Right cardiac atrium (tissue), 5 donors: ENCODE results near the gene CLIC3. TPM values are rescaled to one million over a fixed set of nuclear protein-coding genes. Genes with fewer than 3 reads are reported as not detected.

Source experiments
- ATAC-seq, 2 donors: fragments of 200-7000 bp; cut with Tn5 transposase; one replicate each; pipeline versions ENCODE4 v1.8.0 to v1.9.1; 2020; ENCODE audit warnings: moderate library complexity in 2 of 2, mild to moderate bottlenecking in 1 of 2
- DNase-seq, 3 donors: peaks; one replicate each; pipeline ENCODE4 v3.0.0-alpha.2; 2020
- H3K27ac ChIP-seq: one replicate; pipeline ENCODE4 v1.5.1; 2013; ENCODE audit warnings: mild to moderate bottlenecking, low read length, control low read depth, moderate library complexity
- H3K27me3 ChIP-seq: one replicate; pipeline ENCODE4 v1.6.1; 2013; ENCODE audit not compliant: control insufficient read depth, insufficient read depth
- H3K4me1 ChIP-seq: one replicate; pipeline ENCODE4 v1.6.1; 2013; ENCODE audit warnings: low read length; ENCODE audit not compliant: control insufficient read depth, insufficient read depth
- H3K4me3 ChIP-seq: one replicate; pipeline ENCODE4 v1.5.1; 2013; ENCODE audit warnings: low read length, control low read depth
- H3K9me3 ChIP-seq: one replicate; pipeline ENCODE4 v1.6.1; 2013; ENCODE audit warnings: low read length; ENCODE audit not compliant: control insufficient read depth
- WGBS: extraction: QIAGEN DNeasy Blood & Tissue Kit; methylation state at CpG from one replicate; pipeline ENCODE4 v1.1.7; 2013; 5-methylcytosine and 5-hydroxymethylcytosine counted together
- intact Hi-C, 4 donors: fragments of 100-400 bp; cut with DNase I; formaldehyde crosslinking; loops; one replicate each; pipeline versions ENCODE4 v1.11.0 to v1.14.0; 2022 to 2023
- polyA plus RNA-seq: library from polyadenylated mRNA; stranded (reverse); fragments of 200-250 nt; gene quantifications from one replicate; pipeline ENCODE4 v1.2.3, GENCODE V29; 2013
- total RNA-seq, 4 donors: library from RNA; stranded (reverse); fragmentation: NEBNext Ultra II Directional; extraction: Animal tissue kit (Norgen Biotek cat#: 25700); gene quantifications; one replicate each; pipeline ENCODE4 v1.2.1, GENCODE V29; 2021
- donor health status: healthy with polysubstance abuse.
- donor health status: DM: no; HTN: yes; CAD: no.
- donor health status: DM: no; HTN: no; CAD: no.
- donor health status: DM: no; HTN: yes; CAD: no; lungs with severe emphysema.
- donor health status: DM: yes; HTN: yes; CAD: no.

The CLIC3 gene
- total and polyA plus RNA-seq, 5 donors = 2.8 to 6.2 (median 4.9) TPM

GRCh38 chr9:136961279-136962065 is 34.9 kb downstream of the CLIC3 start:
- 59% methylated on average over 23 of the region's 23 CpGs for WGBS
- ATAC-seq (peak; percentile 89 to 90), DNase-seq (peak; percentile 83 to 92 (median 92))
- no peaks in the 10 kb centered on the region for H3K27me3 ChIP-seq
- H3K4me1 ChIP-seq = no peaks in the 10 kb centered on the region
- H3K9me3 ChIP-seq = no peaks in the 10 kb centered on the region
- H3K27ac ChIP-seq = no peak overlapping the region
- intact Hi-C loops = no loop called here
- H3K4me3 ChIP-seq = no peak overlapping the region

GRCh38 chr9:136960938-136961275 is 35.5 kb downstream of the CLIC3 start:
- Histone ChIP-seq H3K27ac (no peak overlapping the region), H3K27me3 (no peaks in the 10 kb centered on the region), H3K9me3 (no peaks in the 10 kb centered on the region), H3K4me1 (no peaks in the 10 kb centered on the region), H3K4me3 (no peak overlapping the region)
- ATAC-seq (no peak), DNase-seq (no peak)
- WGBS = 80% methylated on average over 15 of the region's 15 CpGs
- intact Hi-C loops = no loop called here

- no peak for ATAC-seq
- H3K27me3 ChIP-seq = no peaks in the 10 kb centered on the region
- H3K9me3 ChIP-seq = no peaks in the 10 kb centered on the region
- H3K4me1 ChIP-seq = no peaks in the 10 kb centered on the region
- intact Hi-C loops = no loop called here
- no peak overlapping the region for H3K27ac ChIP-seq
- no peak for DNase-seq
- WGBS = 82% methylated on average over 19 of the region's 19 CpGs
- no peak overlapping the region for H3K4me3 ChIP-seq
Observed at GRCh38 chr9:136960212-136960937, 36.0 kb downstream of the CLIC3 start.

- no peaks in the 10 kb centered on the region for H3K27me3 ChIP-seq
- no peak overlapping the region for H3K4me3 ChIP-seq
- H3K27ac ChIP-seq = no peak overlapping the region
- WGBS = 87% methylated on average over 28 of the region's 28 CpGs
- peak in 2 of 3 donors; percentile 23 to 58 for DNase-seq
- intact Hi-C loops = no loop called here
- no peaks in the 10 kb centered on the region for H3K9me3 ChIP-seq
- H3K4me1 ChIP-seq = no peaks in the 10 kb centered on the region
- ATAC-seq = no peak
Observed at GRCh38 chr9:136958898-136959850, 37.2 kb downstream of the CLIC3 start.

GRCh38 chr9:136958473-136958872 is 37.9 kb downstream of the CLIC3 start:
- Histone ChIP-seq H3K4me3 (no peak overlapping the region), H3K9me3 (no peaks in the 10 kb centered on the region), H3K27ac (no peak overlapping the region), H3K27me3 (no peaks in the 10 kb centered on the region), H3K4me1 (no peaks in the 10 kb centered on the region)
- peak in 1 of 3 donors; percentile 36 for DNase-seq
- no peak for ATAC-seq
- WGBS = 97% methylated on average over 7 of the region's 7 CpGs
- intact Hi-C loops = no loop called here

GRCh38 chr9:136957901-136958300 is 38.5 kb downstream of the CLIC3 start:
- Histone ChIP-seq H3K4me1 (no peaks in the 10 kb centered on the region), H3K4me3 (no peak overlapping the region)
- 90% methylated on average over 6 of the region's 6 CpGs for WGBS

GRCh38 chr9:136957461-136957860 is 38.9 kb downstream of the CLIC3 start:
- H3K27ac ChIP-seq = no peak overlapping the region
- DNase-seq (no peak), ATAC-seq (no peak)
- intact Hi-C loops = no loop called here
- 100% methylated on average over 1 of the region's 1 CpG for WGBS
- no peaks in the 10 kb centered on the region for H3K27me3 ChIP-seq
- H3K4me1 ChIP-seq = no peaks in the 10 kb centered on the region
- H3K4me3 ChIP-seq = no peak overlapping the region
- H3K9me3 ChIP-seq = no peaks in the 10 kb centered on the region

More at GRCh38 chr9:136957901-136958300, 38.5 kb downstream of the CLIC3 start:
- H3K27me3 ChIP-seq = no peaks in the 10 kb centered on the region
- no peak overlapping the region for H3K27ac ChIP-seq
- no peak for ATAC-seq
- intact Hi-C loops = no loop called here
- no peaks in the 10 kb centered on the region for H3K9me3 ChIP-seq
- DNase-seq = peak in 2 of 3 donors; percentile 5 to 9

GRCh38 chr9:136956604-136957003 is 39.8 kb downstream of the CLIC3 start:
- no peak overlapping the region for H3K27ac ChIP-seq
- H3K9me3 ChIP-seq = no peaks in the 10 kb centered on the region
- no peak for DNase-seq
- no peak overlapping the region for H3K4me3 ChIP-seq
- ATAC-seq = no peak
- H3K27me3 ChIP-seq = no peaks in the 10 kb centered on the region
- no peaks in the 10 kb centered on the region for H3K4me1 ChIP-seq
- WGBS = 96% methylated on average over 4 of the region's 4 CpGs
- intact Hi-C loops = no loop called here

GRCh38 chr9:136955943-136956335 is 40.4 kb downstream of the CLIC3 start:
- Histone ChIP-seq H3K9me3 (no peaks in the 10 kb centered on the region), H3K4me3 (no peak overlapping the region), H3K4me1 (no peaks in the 10 kb centered on the region), H3K27me3 (no peaks in the 10 kb centered on the region), H3K27ac (no peak overlapping the region)
- intact Hi-C loops = no loop called here
- WGBS = 95% methylated on average over 9 of the region's 9 CpGs
- no peak for ATAC-seq
- DNase-seq = peak in 2 of 3 donors; percentile 14 to 44

- Histone ChIP-seq H3K9me3 (no peaks in the 10 kb centered on the region), H3K4me1 (no peaks in the 10 kb centered on the region), H3K27ac (no peak overlapping the region), H3K27me3 (no peaks in the 10 kb centered on the region), H3K4me3 (no peak overlapping the region)
- 85% methylated on average over 14 of the region's 14 CpGs for WGBS
- no peak for ATAC-seq
- peak in 2 of 3 donors; percentile 23 to 26 for DNase-seq
- intact Hi-C loops = no loop called here
Observed at GRCh38 chr9:136955202-136955942, 41.0 kb downstream of the CLIC3 start.
